IPS DF 4.7 (cell line): Measurements from ENCODE around the gene GGCX.
"Not testable (repeated sequence)": the region's sequence is repeated elsewhere in the genome, so short reads cannot be mapped to it uniquely, and the experiment has no call there.

ENCODE experiments used
- DNase-seq: peaks from one replicate; pipeline ENCODE4 v3.0.0-alpha.2; 2013; ENCODE audit warnings: low spot score; ENCODE audit errors: extremely low read depth

GGCX gene

DNA sequence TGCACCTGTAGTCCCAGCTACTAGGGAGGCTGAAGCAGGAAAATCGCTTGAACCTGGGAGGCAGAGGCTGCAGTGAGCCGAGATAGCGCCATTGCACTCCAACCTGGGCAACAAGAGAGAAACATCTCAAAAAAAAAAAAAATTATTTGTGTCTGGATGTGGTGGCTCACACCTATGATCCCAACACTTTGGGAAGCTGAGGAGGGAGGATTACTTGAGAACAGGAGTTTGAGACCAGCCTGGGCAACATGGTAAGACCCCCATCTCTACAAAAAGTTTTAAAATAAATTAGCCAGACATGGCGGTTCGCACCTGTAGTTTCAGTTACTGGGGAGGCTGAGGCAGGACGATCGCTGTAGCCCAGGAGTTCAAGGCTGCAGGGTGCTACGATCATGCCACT, 14.4 kb upstream of the GGCX start:
- no peak for DNase-seq

DNA sequence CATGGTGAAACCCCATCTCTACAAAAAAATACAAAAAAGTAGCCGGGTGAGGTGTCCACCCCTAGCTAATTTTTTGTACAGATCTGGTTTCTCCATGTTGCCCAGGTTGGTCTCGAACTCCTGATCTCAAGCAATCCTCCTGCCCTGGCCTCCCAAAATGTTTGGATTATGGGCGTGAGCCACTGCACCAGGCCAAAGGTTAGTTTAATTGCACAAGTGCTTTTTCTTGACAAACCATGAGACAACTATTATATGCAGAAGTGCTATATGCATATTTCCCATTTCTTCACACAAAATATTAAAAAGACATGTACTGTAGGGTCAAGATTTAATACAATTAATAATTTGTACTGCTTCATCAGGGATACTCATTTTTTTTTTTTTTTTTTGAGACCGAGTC, 5.0 kb upstream of the GGCX start:
- DNase-seq: no peak

DNA sequence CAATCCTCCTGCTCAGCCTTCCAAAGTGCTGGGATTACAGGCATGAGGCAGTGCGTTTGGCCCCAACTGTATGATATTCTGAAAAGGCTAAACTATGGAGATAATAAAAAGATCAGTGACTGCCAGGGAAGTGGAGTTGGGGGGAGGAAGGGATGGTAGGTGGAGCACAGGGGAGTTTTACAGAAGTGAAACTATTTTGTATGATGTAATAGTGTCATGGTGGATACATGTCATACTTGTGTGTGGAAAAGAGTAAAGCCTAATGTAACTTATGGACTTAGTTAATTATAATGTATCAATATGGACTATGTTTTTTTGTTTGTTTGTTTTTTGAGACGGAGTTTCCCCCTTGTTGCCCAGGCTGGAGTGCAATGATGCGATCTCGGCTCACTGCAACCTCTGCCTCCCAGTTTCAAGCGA, 2.9 kb upstream of the GGCX start:
- DNase-seq: no peak

- no peak for DNase-seq
Observed at GRCh38 chr2:85560812-85561279, 447 bp downstream of the GGCX start.

DNA sequence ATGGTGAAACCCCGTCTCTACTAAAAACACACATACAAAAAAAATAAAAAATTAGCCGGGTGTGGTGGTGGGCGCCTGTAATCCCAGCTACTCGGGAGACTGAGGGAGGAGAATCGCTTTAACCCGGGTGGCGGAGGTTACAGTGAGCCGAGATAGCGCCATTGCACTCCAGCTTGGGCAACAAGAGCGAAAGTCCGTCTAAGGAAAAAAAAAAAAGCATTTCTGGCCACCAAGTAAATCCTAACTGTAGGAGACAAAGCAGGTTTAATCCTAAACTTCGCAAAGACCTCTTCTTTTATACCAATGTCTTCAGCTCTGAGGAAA, 928 bp downstream of the GGCX start:
- DNase-seq: not testable (repeated sequence)

DNA sequence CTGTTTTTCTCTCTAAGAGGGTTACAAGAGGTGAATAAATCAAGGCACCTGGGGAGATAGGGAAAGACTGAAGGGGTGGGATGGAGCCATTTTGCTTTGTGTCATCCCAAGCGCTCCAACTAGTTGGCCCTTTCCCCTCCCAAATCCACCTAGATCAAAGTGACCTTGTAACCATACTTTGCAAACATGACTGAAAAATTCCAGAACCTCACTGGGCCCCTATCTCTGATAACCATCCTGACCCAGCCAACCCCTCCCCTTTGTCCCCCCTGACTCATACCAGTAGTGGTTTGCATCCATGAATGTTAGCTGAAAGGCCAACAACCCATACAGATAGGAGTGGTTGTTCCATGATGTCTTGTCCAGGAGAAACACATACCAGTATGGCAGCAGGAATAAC, 3.1 kb downstream of the GGCX start:
- no peak for DNase-seq

DNA sequence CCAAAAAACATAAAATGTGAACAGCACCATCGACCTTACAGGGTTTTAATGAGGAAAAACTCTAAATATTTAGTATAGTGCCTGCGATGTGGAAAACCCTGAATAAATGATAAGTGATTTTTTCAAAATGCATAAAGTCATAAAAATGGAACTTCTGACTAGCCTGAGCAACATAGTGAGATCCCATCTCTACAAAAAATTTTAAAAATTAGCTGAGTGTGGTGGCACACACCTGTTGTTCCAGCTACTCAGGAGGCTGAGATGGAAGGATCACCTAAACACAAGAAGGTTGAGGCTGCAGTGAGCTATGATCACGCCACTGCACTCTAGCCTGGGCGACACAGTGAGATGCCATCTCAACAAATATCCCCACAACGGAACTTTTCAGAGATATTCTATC, 4.2 kb downstream of the GGCX start:
- DNase-seq: no peak

GRCh38 chr2:85554980-85555612, 6.2 kb downstream of the GGCX start:
- DNase-seq: no peak

GRCh38 chr2:85553184-85553583, 8.1 kb downstream of the GGCX start:
- DNase-seq: no peak

- DNase-seq: no peak
Observed at GRCh38 chr2:85551698-85552678, 9.3 kb downstream of the GGCX start.

DNA sequence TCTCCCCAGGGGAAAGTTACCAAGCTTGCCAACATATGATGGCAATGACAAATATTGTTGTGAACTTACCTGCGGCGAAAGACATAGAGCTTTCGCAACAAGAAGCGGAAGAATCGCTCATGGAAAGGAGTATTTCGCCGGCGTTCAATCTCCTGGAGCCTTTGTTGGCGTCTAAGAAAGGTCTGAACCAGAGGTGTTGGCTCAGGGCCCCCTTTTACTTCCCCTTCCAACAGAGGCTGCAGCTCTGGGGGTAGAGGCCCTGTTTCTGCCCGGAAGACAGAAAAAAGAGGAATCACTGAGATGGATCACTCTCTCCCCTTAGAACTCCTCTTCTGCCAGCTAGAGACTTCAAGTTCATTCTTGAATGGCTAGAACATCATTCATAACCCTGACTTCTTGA, 10.8 kb downstream of the GGCX start:
- DNase-seq: no peak

DNA sequence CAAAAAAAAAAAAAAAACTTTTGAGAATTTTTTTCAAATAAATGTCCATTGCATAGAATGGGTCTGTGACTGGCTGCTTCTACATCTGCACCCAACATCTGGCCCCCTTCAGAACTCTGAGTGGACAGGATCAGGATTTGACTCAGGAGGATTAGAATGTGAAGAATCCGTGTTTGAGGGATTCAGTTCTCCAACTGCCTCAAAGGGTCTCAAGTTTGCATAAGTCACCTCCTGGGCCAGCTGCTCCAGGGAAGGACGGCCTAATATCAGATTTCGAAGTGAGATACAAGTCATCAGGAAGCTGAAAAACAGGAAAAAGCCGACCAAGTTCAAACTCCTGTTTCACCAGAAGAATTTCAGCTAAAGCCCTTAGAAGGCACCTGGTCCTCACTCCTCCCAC, 11.5 kb downstream of the GGCX start:
- no peak for DNase-seq

- no peak for DNase-seq
Observed at GRCh38 chr2:85549095-85549494, 12.2 kb downstream of the GGCX start.

- DNase-seq: no peak
Observed at GRCh38 chr2:85548608-85548900, 12.7 kb downstream of the GGCX start.

DNA sequence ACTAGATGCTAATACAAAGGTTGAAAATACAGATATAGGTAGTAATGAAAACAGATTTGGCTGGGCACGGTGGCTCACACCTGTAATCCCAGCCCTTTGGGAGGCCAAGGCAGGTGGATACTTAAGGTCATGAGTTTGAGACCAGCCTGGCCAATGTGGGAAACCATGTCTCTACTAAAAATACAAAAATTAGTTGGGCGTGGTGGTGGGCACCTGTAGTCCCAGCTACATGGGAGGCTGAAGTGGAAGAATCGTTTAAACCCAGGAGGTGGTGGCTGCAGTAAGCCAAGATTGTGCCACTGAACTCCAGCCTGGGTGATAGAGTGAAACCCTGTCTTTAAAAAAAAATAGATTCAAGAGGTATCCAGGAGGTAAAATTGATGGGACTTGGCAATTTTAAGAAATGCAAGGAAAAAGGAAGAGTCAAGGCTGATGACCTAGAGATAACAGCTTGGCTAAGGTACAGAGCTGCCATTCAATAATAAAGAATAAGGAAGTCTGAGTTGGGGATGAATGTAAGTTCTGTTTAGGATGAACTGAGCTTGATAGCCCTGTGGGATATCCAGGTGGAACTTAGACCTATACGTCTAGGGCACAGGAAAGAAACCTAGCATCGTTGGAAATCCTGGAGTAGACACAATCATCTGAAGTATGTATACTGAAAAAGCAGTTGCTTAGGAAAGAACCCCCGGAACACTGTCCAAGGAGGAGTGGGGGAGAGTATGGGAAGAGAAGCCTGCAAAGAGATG, 13.3 kb downstream of the GGCX start:
- DNase-seq: no peak

GRCh38 chr2:85547089-85547858, 14.0 kb downstream of the GGCX start:
- no peak for DNase-seq

DNA sequence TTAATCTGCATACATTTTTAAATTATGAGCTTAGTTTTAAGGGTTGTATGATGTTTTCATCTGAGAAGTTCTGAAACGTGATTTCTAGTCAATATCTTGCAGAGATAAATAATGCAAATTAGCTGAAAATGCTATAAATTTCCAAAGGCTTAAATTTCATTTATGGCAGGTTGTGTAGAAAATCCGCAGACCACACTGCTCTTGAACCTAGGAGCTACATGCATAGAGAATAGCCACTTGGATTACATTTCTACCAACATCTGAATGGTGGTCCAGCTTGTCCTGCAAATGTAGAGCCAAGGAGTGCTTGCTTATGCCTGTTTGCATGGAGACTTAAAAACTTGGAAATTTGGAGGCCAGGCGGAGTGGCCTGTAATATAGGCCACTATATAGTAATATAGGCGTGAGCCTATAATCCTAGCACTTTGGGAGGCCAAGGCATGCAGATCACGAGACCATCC, 15.5 kb downstream of the GGCX start:
- no peak for DNase-seq

DNA sequence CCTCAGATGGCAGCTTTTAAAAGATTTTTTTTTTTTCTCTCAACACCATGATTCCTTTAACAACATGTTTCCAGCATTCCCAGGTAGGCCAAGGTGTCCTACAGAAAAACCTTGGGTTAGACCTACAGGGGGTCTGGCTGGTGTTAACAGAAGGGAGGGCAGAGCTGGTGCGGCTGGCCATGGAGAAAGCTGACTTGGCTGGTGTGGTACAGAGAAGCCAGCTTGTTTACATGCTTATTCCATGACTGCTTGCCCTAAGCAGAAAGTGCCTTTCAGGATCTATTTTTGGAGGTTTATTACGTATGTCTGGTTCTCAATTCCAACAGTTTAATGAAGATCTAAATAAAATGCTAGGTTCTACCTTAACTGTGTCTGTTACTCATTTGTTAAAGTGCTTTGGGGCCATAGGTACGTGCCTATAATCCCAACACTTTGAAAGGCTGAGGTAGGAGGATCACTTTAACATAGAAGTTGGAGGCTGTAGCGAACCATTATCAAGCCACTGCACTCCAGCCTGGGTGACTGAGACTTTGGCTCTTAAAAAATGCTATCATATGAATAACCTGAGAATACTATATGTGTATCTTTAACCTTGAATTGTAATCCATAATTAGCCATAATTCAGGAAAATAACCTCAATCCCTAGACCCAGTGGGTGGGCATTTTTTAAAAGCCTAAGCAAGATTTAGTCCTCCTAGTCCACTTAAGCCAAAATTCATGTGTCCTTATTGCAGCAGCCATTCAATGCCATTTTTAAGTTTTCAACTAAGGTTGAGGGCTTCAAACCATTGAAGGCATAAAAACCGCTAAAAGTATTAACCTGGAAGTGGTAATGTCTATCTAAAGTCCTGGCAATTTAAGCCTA, 16.1 kb downstream of the GGCX start:
- DNase-seq: not testable (repeated sequence)

GRCh38 chr2:85544254-85544691, 17.0 kb downstream of the GGCX start:
- DNase-seq: not testable (repeated sequence)

DNA sequence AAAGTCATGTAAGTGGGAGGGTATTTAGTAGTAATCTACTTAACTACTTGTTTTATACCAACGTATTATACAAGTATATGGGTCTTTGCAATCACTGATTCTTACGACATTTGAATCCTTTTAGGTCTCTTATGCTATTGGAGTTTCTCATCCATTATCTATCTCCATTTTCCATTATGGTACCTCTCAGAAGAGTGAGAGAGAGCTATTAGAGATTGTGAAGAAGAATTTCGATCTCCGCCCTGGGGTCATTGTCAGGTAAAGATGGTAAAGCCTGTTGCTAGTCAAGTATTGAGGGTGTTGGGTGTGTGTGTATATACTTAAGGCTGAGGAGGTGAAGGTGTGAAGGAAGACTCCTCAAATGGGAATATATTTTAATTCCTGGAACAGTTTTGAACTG, 18.5 kb downstream of the GGCX start:
- no peak for DNase-seq
